Astrocyte (in vitro differentiated cells and primary cell): ENCODE data around the gene CDH13. TPM values are rescaled to one million over a fixed set of nuclear protein-coding genes. Genes with fewer than 3 reads are reported as not detected.
A peak's percentile ranks its signal among the peaks of the same experiment; 100 is the strongest.

Source experiments
- DNase-seq: peaks from one replicate; pipeline ENCODE4 v3.0.0-alpha.2; 2010; ENCODE audit warnings: low read depth
- FAIRE-seq: peaks from 2 replicates; lab custom pipeline; 2011; peaks lifted over from hg19 to GRCh38; lab: Jason Lieb, UNC
- H2AFZ ChIP-seq: 2 replicates; pipeline ENCODE4 v1.6.0; 2012; ENCODE audit warnings: low read depth, low read length, inconsistent platforms
- H3K27ac ChIP-seq: 2 replicates; pipeline ENCODE4 v1.5.1; 2011; ENCODE audit warnings: low read depth, low read length, inconsistent platforms
- H3K27me3 ChIP-seq: 2 replicates; pipeline ENCODE4 v1.6.0; 2011; ENCODE audit warnings: low read length, inconsistent platforms; ENCODE audit not compliant: insufficient read depth
- H3K36me3 ChIP-seq: 2 replicates; pipeline ENCODE4 v1.5.1; 2011; ENCODE audit warnings: low read length, inconsistent platforms; ENCODE audit not compliant: insufficient read depth
- H3K4me1 ChIP-seq: 2 replicates; pipeline ENCODE4 v1.5.1; 2011; ENCODE audit warnings: low read length, inconsistent platforms; ENCODE audit not compliant: insufficient read depth
- H3K4me2 ChIP-seq: 2 replicates; pipeline ENCODE4 v1.6.0; 2012; ENCODE audit warnings: low read length, inconsistent platforms
- H3K4me3 ChIP-seq: 2 replicates; pipeline ENCODE4 v1.5.1; 2011; ENCODE audit warnings: low read depth, mild to moderate bottlenecking, low read length, inconsistent platforms; ENCODE audit not compliant: insufficient read depth
- H3K79me2 ChIP-seq: 2 replicates; pipeline ENCODE4 v1.6.0; 2012; ENCODE audit warnings: mild to moderate bottlenecking, low read length, inconsistent platforms; ENCODE audit not compliant: insufficient read depth
- H3K9ac ChIP-seq: 2 replicates; pipeline ENCODE4 v1.6.0; 2012; ENCODE audit warnings: mild to moderate bottlenecking, low read length, inconsistent platforms
- H3K9me3 ChIP-seq: 2 replicates; pipeline ENCODE4 v1.5.1; 2012; ENCODE audit warnings: low read depth, mild to moderate bottlenecking, low read length, inconsistent platforms; ENCODE audit not compliant: insufficient read depth
- H4K20me1 ChIP-seq: 2 replicates; pipeline ENCODE4 v1.6.0; 2012; ENCODE audit warnings: low read length, inconsistent platforms; ENCODE audit not compliant: insufficient read depth
- H3K27ac Mint-ChIP-seq: one replicate; pipeline ENCODE4 v1.8.0; 2021; ENCODE audit warnings: mild to moderate bottlenecking, mixed read lengths; ENCODE audit not compliant: unreplicated experiment
- H3K27me3 Mint-ChIP-seq: one replicate; pipeline ENCODE4 v1.8.0; 2021; ENCODE audit warnings: low read depth, mixed read lengths; ENCODE audit not compliant: unreplicated experiment
- H3K36me3 Mint-ChIP-seq: one replicate; pipeline ENCODE4 v1.8.0; 2021; ENCODE audit warnings: low read depth, mixed read lengths; ENCODE audit not compliant: unreplicated experiment
- H3K4me1 Mint-ChIP-seq: one replicate; pipeline ENCODE4 v1.8.0; 2021; ENCODE audit warnings: low read depth, mixed read lengths; ENCODE audit not compliant: unreplicated experiment
- H3K4me3 Mint-ChIP-seq: one replicate; pipeline ENCODE4 v1.8.0; 2021; ENCODE audit warnings: mild to moderate bottlenecking, moderate library complexity, mixed read lengths; ENCODE audit not compliant: unreplicated experiment
- H3K9me3 Mint-ChIP-seq: one replicate; pipeline ENCODE4 v1.8.0; 2021; ENCODE audit warnings: mild to moderate bottlenecking, mixed read lengths; ENCODE audit not compliant: unreplicated experiment
- CTCF ChIP-seq: IDR thresholded peaks from 2 replicates; pipeline ENCODE4 v1.5.1; 2011; ENCODE audit warnings: low read depth, mild to moderate bottlenecking, inconsistent platforms, low read length, moderate library complexity; ENCODE audit not compliant: insufficient read depth
- EZH2 ChIP-seq: IDR thresholded peaks from 2 replicates; pipeline ENCODE4 v1.6.1; 2012; ENCODE audit warnings: mild to moderate bottlenecking, low read length, inconsistent platforms; ENCODE audit not compliant: insufficient read depth
- total RNA-seq: library from RNA; stranded (reverse); gene quantifications from 2 replicates; pipeline ENCODE4 v1.2.1, GENCODE V29; 2021

CDH13 gene
- total RNA-seq, 1 donor from 2014 or later, result 41.7 TPM

GRCh38 chr16:82633964-82634600 lies 7.3 kb downstream of the CDH13 start:
- DNase-seq, result peak; percentile 62
- Mint-ChIP-seq H3K9me3 (no peaks in the 10 kb centered on the region), H3K4me1 (peaks cover 47% of the 10 kb centered on the region), H3K27me3 (no peaks in the 10 kb centered on the region), H3K27ac (no peak overlapping the region), H3K4me3 (no peak overlapping the region), H3K36me3 (peaks cover 2% of the 10 kb centered on the region)
- peak overlapping the region; percentile 71 for H3K27ac ChIP-seq
- no peaks in the 10 kb centered on the region for H3K27me3 ChIP-seq
- H3K4me3 ChIP-seq, result no peak overlapping the region
- no peaks in the 10 kb centered on the region for H4K20me1 ChIP-seq
- peaks cover 62% of the 10 kb centered on the region for H3K4me1 ChIP-seq
- H3K9me3 ChIP-seq, result no peaks in the 10 kb centered on the region
- H3K9ac ChIP-seq, result peak overlapping the region; percentile 50
- FAIRE-seq, result no peak
- no peaks in the 10 kb centered on the region for H3K36me3 ChIP-seq
- peak overlapping the region; percentile 58 for H3K4me2 ChIP-seq
- TF ChIP-seq EZH2 (no peak), CTCF (no peak)
- H2AFZ ChIP-seq, result peak overlapping the region; percentile 79
- peaks cover 64% of the 10 kb centered on the region for H3K79me2 ChIP-seq

GRCh38 chr16:82634955-82635610 lies 8.3 kb downstream of the CDH13 start:
- Histone ChIP-seq H3K36me3 (no peaks in the 10 kb centered on the region), H3K9ac (peak overlapping the region; percentile 50), H4K20me1 (no peaks in the 10 kb centered on the region), H3K27ac (peak overlapping the region; percentile 71), H3K4me3 (no peak overlapping the region), H3K4me1 (peaks cover 61% of the 10 kb centered on the region), H3K27me3 (no peaks in the 10 kb centered on the region), H3K9me3 (no peaks in the 10 kb centered on the region), H3K79me2 (peaks cover 74% of the 10 kb centered on the region), H2AFZ (no peak overlapping the region), H3K4me2 (no peak overlapping the region)
- no peak for TF ChIP-seq CTCF
- TF ChIP-seq EZH2, result no peak
- H3K4me1 Mint-ChIP-seq, result peaks cover 47% of the 10 kb centered on the region
- no peak overlapping the region for H3K4me3 Mint-ChIP-seq
- H3K9me3 Mint-ChIP-seq, result no peaks in the 10 kb centered on the region
- peak overlapping the region; percentile 44 for H3K27ac Mint-ChIP-seq
- H3K36me3 Mint-ChIP-seq, result peaks cover 2% of the 10 kb centered on the region
- FAIRE-seq (no peak), DNase-seq (no peak)
- no peaks in the 10 kb centered on the region for H3K27me3 Mint-ChIP-seq

GRCh38 chr16:82636485-82636884 lies 9.7 kb downstream of the CDH13 start:
- Histone ChIP-seq H3K79me2 (peaks cover 81% of the 10 kb centered on the region), H3K4me3 (no peak overlapping the region), H4K20me1 (no peaks in the 10 kb centered on the region), H3K4me1 (peaks cover 48% of the 10 kb centered on the region), H3K9ac (no peak overlapping the region), H3K9me3 (no peaks in the 10 kb centered on the region), H3K27ac (no peak overlapping the region), H3K27me3 (no peaks in the 10 kb centered on the region), H3K4me2 (no peak overlapping the region), H2AFZ (no peak overlapping the region), H3K36me3 (no peaks in the 10 kb centered on the region)
- no peaks in the 10 kb centered on the region for H3K27me3 Mint-ChIP-seq
- peaks cover 2% of the 10 kb centered on the region for H3K36me3 Mint-ChIP-seq
- no peak for FAIRE-seq
- no peak for DNase-seq
- H3K9me3 Mint-ChIP-seq, result no peaks in the 10 kb centered on the region
- no peak for TF ChIP-seq CTCF
- TF ChIP-seq EZH2, result no peak
- peaks cover 36% of the 10 kb centered on the region for H3K4me1 Mint-ChIP-seq
- H3K4me3 Mint-ChIP-seq, result no peak overlapping the region
- no peak overlapping the region for H3K27ac Mint-ChIP-seq
